AG04450 (cell line): ENCODE data around the gene OSER1. TPM values are rescaled to one million over a fixed set of nuclear protein-coding genes. Genes with fewer than 3 reads are reported as not detected.
"Not testable (repeated sequence)": the region's sequence is repeated elsewhere in the genome, so short reads cannot be mapped to it uniquely, and the experiment has no call there.

Source experiments
- CTCF ChIA-PET: fragments of 300-600, 350-600 bp; formaldehyde crosslinking; extraction: SDS; loops from one replicate; lab custom pipeline; 2022; ENCODE audit warnings: antibody characterized with exemption, inconsistent platforms; lab: Charles Lee
- POLR2A ChIA-PET: fragments of 350-600 bp; formaldehyde crosslinking; extraction: SDS; loops from one replicate; lab custom pipeline; 2021; ENCODE audit warnings: antibody characterized with exemption, inconsistent platforms; lab: Yijun Ruan, JAX
- DNase-seq: peaks from one replicate; pipeline ENCODE4 v3.0.0-alpha.2; 2011; ENCODE audit warnings: low read depth, low spot score
- H3K27ac ChIP-seq: one replicate; pipeline ENCODE4 v1.5.1; 2012; ENCODE audit warnings: low read depth, low read length, control low read depth
- H3K27me3 ChIP-seq: one replicate; pipeline ENCODE4 v1.6.0; 2012; ENCODE audit warnings: low read length; ENCODE audit not compliant: control insufficient read depth, insufficient read depth
- H3K4me3 ChIP-seq: 2 replicates; pipeline ENCODE4 v1.5.1; 2011; ENCODE audit warnings: mild to moderate bottlenecking, low read depth, low read length, control low read depth
- H3K9me3 ChIP-seq: 2 replicates; pipeline ENCODE4 v1.5.1; 2012; ENCODE audit warnings: low read length; ENCODE audit not compliant: control insufficient read depth, insufficient read depth
- CTCF ChIP-seq: IDR thresholded peaks from 2 replicates; pipeline ENCODE4 v1.5.1; 2011; ENCODE audit warnings: low read depth, low read length, control low read depth, inconsistent platforms
- polyA plus RNA-seq: library from polyadenylated mRNA; depleted of rRNA; stranded (reverse); fragments of >200 nt; gene quantifications from 2 replicates; pipeline ENCODE4 v1.2.3, GENCODE V29; 2011

Gene OSER1
- polyA plus RNA-seq, 1 experiment: 59.3 TPM

- H3K4me3 ChIP-seq: no peak overlapping the region
- ChIA-PET CTCF (interaction anchor here (2.2 kb wide), 1 partner anchor 77 kb away, joined by 8 read pairs; the partner anchor contains the start of gene FITM2), POLR2A (no interaction called here)
- peaks cover under 1% of the 10 kb centered on the region; the same call in 1 of the 2 replicates for H3K9me3 ChIP-seq
- no peak overlapping the region for H3K27ac ChIP-seq
- no peak for TF ChIP-seq CTCF
- H3K27me3 ChIP-seq: no peaks in the 10 kb centered on the region
- no peak for DNase-seq
These were observed 23.0 kb upstream of the OSER1 start for GRCh38 chr20:44233436-44234016.

DNA sequence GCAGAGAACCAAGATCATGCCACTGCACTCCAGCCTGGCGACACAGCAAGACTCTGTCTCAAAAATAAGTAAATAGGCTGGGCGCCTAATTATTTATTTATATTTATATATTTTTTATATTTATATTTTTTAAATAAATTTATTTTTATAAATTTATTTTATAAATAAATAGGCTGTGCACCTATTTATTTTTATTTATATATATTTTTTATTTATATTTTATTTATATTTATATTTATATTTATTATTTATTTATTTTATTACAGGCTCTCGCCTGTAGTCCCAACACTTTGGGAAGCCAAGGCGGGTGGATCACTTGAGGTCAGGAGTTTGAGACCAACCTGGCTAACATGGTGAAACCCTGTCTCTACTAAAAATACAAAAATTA is 21.9 kb upstream of the OSER1 start:
- CTCF ChIA-PET: interaction anchor here (2.2 kb wide), 1 partner anchor 79 kb away, joined by 8 read pairs; the partner anchor contains the start of gene FITM2
- POLR2A ChIA-PET, H3K27ac ChIP-seq, DNase-seq, H3K9me3 ChIP-seq, H3K4me3 ChIP-seq, H3K27me3 ChIP-seq: not testable (repeated sequence)

DNA sequence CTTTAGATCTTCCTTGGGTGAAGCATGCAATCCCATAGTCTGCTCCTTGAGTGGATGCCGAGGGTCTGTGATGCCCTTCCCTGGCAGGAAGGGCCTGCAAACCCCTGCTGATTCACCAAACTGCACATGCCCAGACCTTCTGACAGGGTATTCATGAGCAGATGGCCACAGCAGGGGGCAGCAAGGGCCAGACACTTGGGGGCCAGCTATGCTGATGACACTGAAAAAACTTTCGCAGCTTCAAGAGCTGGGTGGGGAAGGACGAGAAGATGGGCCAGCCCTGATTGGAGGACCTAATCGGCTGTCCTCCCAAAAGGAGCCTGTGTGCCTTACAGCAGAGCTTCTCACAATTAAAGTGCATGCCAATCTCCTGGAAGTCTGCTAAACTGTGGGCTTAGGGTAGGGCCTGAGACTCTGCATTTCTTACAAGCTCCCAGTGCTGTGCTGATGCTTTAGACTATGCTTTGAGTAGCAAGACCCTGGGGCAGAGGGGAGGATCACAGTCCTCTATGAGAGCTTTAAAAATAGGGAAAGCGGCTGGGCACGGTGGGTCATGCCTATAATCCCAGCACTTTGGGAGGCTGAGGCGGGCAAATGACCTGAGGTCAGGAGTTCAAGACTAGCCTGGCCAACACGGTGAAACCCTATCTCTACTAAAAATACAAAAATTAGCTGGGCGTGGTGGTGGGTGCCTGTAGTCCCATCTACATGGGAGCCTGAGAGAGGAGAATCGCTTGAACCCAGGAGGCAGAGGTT is 21.3 kb upstream of the OSER1 start:
- ChIA-PET CTCF (interaction anchor here (2.2 kb wide), 1 partner anchor 79 kb away, joined by 8 read pairs; the partner anchor contains the start of gene FITM2), POLR2A (no interaction called here)
- Histone ChIP-seq H3K4me3 (no peak overlapping the region), H3K9me3 (no peaks in the 10 kb centered on the region), H3K27ac (no peak overlapping the region), H3K27me3 (no peaks in the 10 kb centered on the region)
- no peak for DNase-seq
- no peak for TF ChIP-seq CTCF

GRCh38 chr20:44231193-44231592 is 20.6 kb upstream of the OSER1 start:
- DNase-seq: no peak
- ChIA-PET CTCF (interaction anchor here (2.8 kb wide), 1 partner anchor 14 kb away, joined by 26 read pairs; no protein-coding TSS in a partner anchor), POLR2A (no interaction called here)
- no peak for TF ChIP-seq CTCF
- Histone ChIP-seq H3K9me3 (no peaks in the 10 kb centered on the region), H3K27ac (no peak overlapping the region), H3K4me3 (no peak overlapping the region), H3K27me3 (no peaks in the 10 kb centered on the region)

- ChIA-PET POLR2A (no interaction called here), CTCF (interaction anchor here (0.6 to 2.8 kb wide), 2 partner anchors 11 to 12 kb away, joined by 3 to 26 read pairs; no protein-coding TSS in a partner anchor)
- no peaks in the 10 kb centered on the region for H3K27me3 ChIP-seq
- TF ChIP-seq CTCF: no peak
- H3K27ac ChIP-seq: no peak overlapping the region
- H3K9me3 ChIP-seq: no peaks in the 10 kb centered on the region
- DNase-seq: no peak
- H3K4me3 ChIP-seq: no peak overlapping the region
These were observed 18.1 kb upstream of the OSER1 start for GRCh38 chr20:44228465-44229258.
